Neural cell (in vitro differentiated cells): ENCODE data around the gene TMC1. TPM values are rescaled to one million over a fixed set of nuclear protein-coding genes. Genes with fewer than 3 reads are reported as not detected.

Experiments used
- H2AFZ ChIP-seq: fragments of 200-600, 300-800 bp; sonication (generic), shearing (Covaris generic); 2 replicates; pipeline ENCODE4 v1.6.0; 2014; ENCODE audit warnings: low read depth, mild to moderate bottlenecking, antibody characterized with exemption, low read length, moderate library complexity
- H3F3A ChIP-seq: fragments of 200-600 bp; shearing (Covaris generic); 2 replicates; pipeline ENCODE4 v1.6.1; 2016; ENCODE audit warnings: mild to moderate bottlenecking, moderate library complexity, mixed read lengths, antibody characterized with exemption, low read length; ENCODE audit not compliant: insufficient read depth, poor library complexity, severe bottlenecking
- H3K27ac ChIP-seq: fragments of 200-600, 300-800 bp; sonication (generic), shearing (Covaris generic); 2 replicates; pipeline ENCODE4 v1.5.1; 2014; ENCODE audit warnings: mild to moderate bottlenecking, low read length, moderate library complexity
- H3K27me3 ChIP-seq: fragments of 300-800, 200-600 bp; sonication (generic), shearing (Covaris generic); 2 replicates; pipeline ENCODE4 v1.6.0; 2014; ENCODE audit warnings: mild to moderate bottlenecking, low read depth, low read length, moderate library complexity; ENCODE audit not compliant: insufficient read depth
- H3K36me3 ChIP-seq: fragments of 300-800, 200-600 bp; sonication (generic), shearing (Covaris generic); 2 replicates; pipeline ENCODE4 v1.5.1; 2014; ENCODE audit warnings: mild to moderate bottlenecking, antibody characterized with exemption, low read length, moderate library complexity; ENCODE audit not compliant: insufficient read depth
- H3K4me2 ChIP-seq: fragments of 300-800, 200-600 bp; sonication (generic), shearing (Covaris generic); 2 replicates; pipeline ENCODE4 v1.6.0; 2014; ENCODE audit warnings: mild to moderate bottlenecking, low read length
- H3K4me3 ChIP-seq: fragments of 300-800, 200-600 bp; sonication (generic), shearing (Covaris generic); 2 replicates; pipeline ENCODE4 v1.5.1; 2014; ENCODE audit warnings: mild to moderate bottlenecking, low read length, moderate library complexity
- H3K79me2 ChIP-seq: fragments of 200-600 bp; shearing (Covaris generic); replicated peaks from 2 replicates; pipeline ENCODE4 v1.6.0; 2014; ENCODE audit warnings: mild to moderate bottlenecking, low read length, moderate library complexity; ENCODE audit not compliant: insufficient read depth
- H3K9ac ChIP-seq: fragments of 300-800, 200-600 bp; sonication (generic), shearing (Covaris generic); 2 replicates; pipeline ENCODE4 v1.6.1; 2016; ENCODE audit warnings: mild to moderate bottlenecking, low read length, mixed read lengths
- H3K9me2 ChIP-seq: fragments of 200-600 bp; shearing (Covaris generic); 2 replicates; pipeline ENCODE4 v1.6.1; 2016; ENCODE audit warnings: mild to moderate bottlenecking, low read length, mixed read lengths; ENCODE audit not compliant: insufficient read depth
- H3K9me3 ChIP-seq: fragments of 200-600, 300-800 bp; sonication (generic), shearing (Covaris generic); 2 replicates; pipeline ENCODE4 v1.6.1; 2016; ENCODE audit warnings: mild to moderate bottlenecking, mixed run types, low read length, moderate library complexity, mixed read lengths
- H4K20me1 ChIP-seq: fragments of 200-600 bp; shearing (Covaris generic); 2 replicates; pipeline ENCODE4 v1.6.1; 2016; ENCODE audit warnings: mild to moderate bottlenecking, mixed run types; ENCODE audit not compliant: insufficient read depth
- EP300 ChIP-seq: fragments of 450-650 bp; conservative IDR thresholded peaks from 2 replicates; pipeline ENCODE4 v1.6.1; 2014; ENCODE audit warnings: antibody characterized with exemption, mild to moderate bottlenecking, moderate library complexity; ENCODE audit not compliant: poor library complexity, severe bottlenecking
- EZH2 ChIP-seq: fragments of 200-600, 300-800 bp; shearing (Covaris generic), sonication (generic); IDR thresholded peaks from 2 replicates; pipeline ENCODE4 v1.6.1; 2014; ENCODE audit warnings: antibody characterized with exemption, low read length, borderline replicate concordance, mild to moderate bottlenecking; ENCODE audit not compliant: insufficient read depth, poor library complexity, severe bottlenecking
- MXI1 ChIP-seq: fragments of 450-650 bp; conservative IDR thresholded peaks from 2 replicates; pipeline ENCODE4 v1.6.1; 2014; ENCODE audit warnings: antibody characterized with exemption, mild to moderate bottlenecking; ENCODE audit not compliant: poor library complexity, severe bottlenecking
- POLR2AphosphoS5 ChIP-seq: IDR thresholded peaks from 2 replicates; pipeline ENCODE4 v1.6.1; 2012
- RAD21 ChIP-seq: fragments of 450-650 bp; conservative IDR thresholded peaks from 2 replicates; pipeline ENCODE4 v1.6.1; 2014; ENCODE audit warnings: antibody characterized with exemption, mild to moderate bottlenecking, moderate library complexity
- SMC3 ChIP-seq: fragments of 450-650 bp; conservative IDR thresholded peaks from 2 replicates; pipeline ENCODE4 v1.6.1; 2014; ENCODE audit warnings: antibody characterized with exemption, mild to moderate bottlenecking, moderate library complexity; ENCODE audit not compliant: poor library complexity
- TAF1 ChIP-seq: IDR thresholded peaks from 2 replicates; pipeline ENCODE4 v1.6.1; 2012; ENCODE audit warnings: low read depth
- polyA plus RNA-seq: library from polyadenylated mRNA; depleted of rRNA; stranded (reverse); fragments of >200 nt; gene quantifications from 2 replicates; pipeline ENCODE4 v1.2.3, GENCODE V29; 2014
- TF ChIP-seq, protein P1 (sequence below): fragments of 450-650 bp; IDR thresholded peaks from 2 replicates; pipeline ENCODE4 v1.5.1; 2014; ENCODE audit warnings: antibody characterized with exemption, mild to moderate bottlenecking, moderate library complexity; ENCODE audit not compliant: poor library complexity, severe bottlenecking
- TF ChIP-seq, protein P2 (sequence below): IDR thresholded peaks from 2 replicates; pipeline ENCODE4 v1.6.1; 2012; ENCODE audit warnings: borderline replicate concordance

Gene TMC1
- polyA plus RNA-seq, 1 donor from 2014 or later, result not detected

DNA sequence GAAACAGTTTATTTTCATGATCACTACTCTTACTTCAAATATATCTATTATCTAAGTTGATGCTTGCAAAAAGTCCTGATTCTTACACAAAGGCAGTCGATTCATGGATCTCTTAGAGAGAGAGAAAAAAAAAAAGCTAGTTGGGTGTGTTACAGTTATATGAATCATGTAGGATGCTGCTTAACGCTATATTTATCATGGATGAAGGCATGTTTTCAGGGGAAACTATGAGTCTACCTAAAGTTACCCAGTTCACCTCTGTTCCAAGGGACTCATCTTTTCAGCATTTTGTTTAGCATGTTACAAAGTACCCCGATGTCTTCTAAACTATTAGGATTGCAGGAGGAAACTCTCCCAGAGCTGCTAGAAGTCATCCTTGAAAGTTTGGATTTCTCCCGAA, 13.5 kb downstream of the TMC1 start:
- Histone ChIP-seq H3F3A (no peaks in the 10 kb centered on the region), H3K4me2 (no peak overlapping the region), H3K27ac (no peak overlapping the region), H4K20me1 (no peaks in the 10 kb centered on the region), H2AFZ (no peak overlapping the region), H3K4me3 (no peak overlapping the region), H3K9ac (no peak overlapping the region), H3K9me3 (peaks cover 9% of the 10 kb centered on the region), H3K36me3 (no peaks in the 10 kb centered on the region), H3K27me3 (no peaks in the 10 kb centered on the region), H3K9me2 (no peaks in the 10 kb centered on the region), H3K79me2 (no peaks in the 10 kb centered on the region)
- TF ChIP-seq EZH2 (no peak), RAD21 (no peak), TAF1 (no peak), EP300 (no peak), MXI1 (no peak), SMC3 (no peak), POLR2AphosphoS5 (no peak)
- TF ChIP-seq, protein P1, sequence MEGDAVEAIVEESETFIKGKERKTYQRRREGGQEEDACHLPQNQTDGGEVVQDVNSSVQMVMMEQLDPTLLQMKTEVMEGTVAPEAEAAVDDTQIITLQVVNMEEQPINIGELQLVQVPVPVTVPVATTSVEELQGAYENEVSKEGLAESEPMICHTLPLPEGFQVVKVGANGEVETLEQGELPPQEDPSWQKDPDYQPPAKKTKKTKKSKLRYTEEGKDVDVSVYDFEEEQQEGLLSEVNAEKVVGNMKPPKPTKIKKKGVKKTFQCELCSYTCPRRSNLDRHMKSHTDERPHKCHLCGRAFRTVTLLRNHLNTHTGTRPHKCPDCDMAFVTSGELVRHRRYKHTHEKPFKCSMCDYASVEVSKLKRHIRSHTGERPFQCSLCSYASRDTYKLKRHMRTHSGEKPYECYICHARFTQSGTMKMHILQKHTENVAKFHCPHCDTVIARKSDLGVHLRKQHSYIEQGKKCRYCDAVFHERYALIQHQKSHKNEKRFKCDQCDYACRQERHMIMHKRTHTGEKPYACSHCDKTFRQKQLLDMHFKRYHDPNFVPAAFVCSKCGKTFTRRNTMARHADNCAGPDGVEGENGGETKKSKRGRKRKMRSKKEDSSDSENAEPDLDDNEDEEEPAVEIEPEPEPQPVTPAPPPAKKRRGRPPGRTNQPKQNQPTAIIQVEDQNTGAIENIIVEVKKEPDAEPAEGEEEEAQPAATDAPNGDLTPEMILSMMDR, result no peak
- TF ChIP-seq, protein P2, sequence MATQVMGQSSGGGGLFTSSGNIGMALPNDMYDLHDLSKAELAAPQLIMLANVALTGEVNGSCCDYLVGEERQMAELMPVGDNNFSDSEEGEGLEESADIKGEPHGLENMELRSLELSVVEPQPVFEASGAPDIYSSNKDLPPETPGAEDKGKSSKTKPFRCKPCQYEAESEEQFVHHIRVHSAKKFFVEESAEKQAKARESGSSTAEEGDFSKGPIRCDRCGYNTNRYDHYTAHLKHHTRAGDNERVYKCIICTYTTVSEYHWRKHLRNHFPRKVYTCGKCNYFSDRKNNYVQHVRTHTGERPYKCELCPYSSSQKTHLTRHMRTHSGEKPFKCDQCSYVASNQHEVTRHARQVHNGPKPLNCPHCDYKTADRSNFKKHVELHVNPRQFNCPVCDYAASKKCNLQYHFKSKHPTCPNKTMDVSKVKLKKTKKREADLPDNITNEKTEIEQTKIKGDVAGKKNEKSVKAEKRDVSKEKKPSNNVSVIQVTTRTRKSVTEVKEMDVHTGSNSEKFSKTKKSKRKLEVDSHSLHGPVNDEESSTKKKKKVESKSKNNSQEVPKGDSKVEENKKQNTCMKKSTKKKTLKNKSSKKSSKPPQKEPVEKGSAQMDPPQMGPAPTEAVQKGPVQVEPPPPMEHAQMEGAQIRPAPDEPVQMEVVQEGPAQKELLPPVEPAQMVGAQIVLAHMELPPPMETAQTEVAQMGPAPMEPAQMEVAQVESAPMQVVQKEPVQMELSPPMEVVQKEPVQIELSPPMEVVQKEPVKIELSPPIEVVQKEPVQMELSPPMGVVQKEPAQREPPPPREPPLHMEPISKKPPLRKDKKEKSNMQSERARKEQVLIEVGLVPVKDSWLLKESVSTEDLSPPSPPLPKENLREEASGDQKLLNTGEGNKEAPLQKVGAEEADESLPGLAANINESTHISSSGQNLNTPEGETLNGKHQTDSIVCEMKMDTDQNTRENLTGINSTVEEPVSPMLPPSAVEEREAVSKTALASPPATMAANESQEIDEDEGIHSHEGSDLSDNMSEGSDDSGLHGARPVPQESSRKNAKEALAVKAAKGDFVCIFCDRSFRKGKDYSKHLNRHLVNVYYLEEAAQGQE, result no peak

DNA sequence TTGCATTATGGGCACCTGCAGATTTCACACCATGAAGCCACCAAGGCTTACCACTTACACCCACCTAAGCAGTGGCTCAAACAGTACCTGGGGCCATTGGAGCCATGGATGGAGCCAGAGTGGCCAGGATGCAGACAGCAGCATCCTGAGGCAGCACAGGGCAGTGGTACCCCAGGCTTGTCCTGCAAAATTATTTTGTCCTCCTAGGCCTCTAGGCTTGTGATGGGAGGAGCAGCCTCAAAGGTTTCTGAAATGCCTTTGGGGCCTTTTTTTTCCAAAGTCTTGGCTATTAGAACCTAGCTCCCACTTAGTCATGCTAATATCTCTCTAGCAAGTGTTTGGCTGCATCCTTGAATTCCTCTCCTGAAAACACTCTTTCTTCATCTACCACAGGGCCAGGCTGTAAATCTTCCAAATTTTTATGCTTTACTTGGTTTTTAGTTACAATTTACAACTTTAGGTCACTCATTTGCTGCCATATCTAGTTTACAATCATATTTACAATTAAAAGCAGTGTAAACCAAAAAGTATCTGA, 15.7 kb downstream of the TMC1 start:
- no peak overlapping the region for H3K4me2 ChIP-seq
- no peaks in the 10 kb centered on the region for H3F3A ChIP-seq
- H3K27me3 ChIP-seq, result no peaks in the 10 kb centered on the region
- peaks cover 9% of the 10 kb centered on the region for H3K9me3 ChIP-seq
- H2AFZ ChIP-seq, result no peak overlapping the region
- no peaks in the 10 kb centered on the region for H3K79me2 ChIP-seq
- no peak overlapping the region for H3K4me3 ChIP-seq
- no peaks in the 10 kb centered on the region for H3K36me3 ChIP-seq
- H3K27ac ChIP-seq, result no peak overlapping the region
- H4K20me1 ChIP-seq, result no peaks in the 10 kb centered on the region
- no peaks in the 10 kb centered on the region for H3K9me2 ChIP-seq
- TF ChIP-seq TAF1, result no peak
- no peak for TF ChIP-seq EP300
- no peak for TF ChIP-seq POLR2AphosphoS5
- no peak for TF ChIP-seq EZH2
- TF ChIP-seq, protein P1, result no peak
- TF ChIP-seq, protein P2, result no peak
- TF ChIP-seq RAD21, result no peak
- TF ChIP-seq SMC3, result no peak
- no peak overlapping the region for H3K9ac ChIP-seq
